Ectodermal cell (in vitro differentiated cells): Measurements from ENCODE around the gene NSUN3.

ENCODE experiments used
- H3K27ac ChIP-seq: 2 replicates; pipeline ENCODE4 v1.7.0; 2013; ENCODE audit warnings: mild to moderate bottlenecking, low read depth, low read length; ENCODE audit not compliant: insufficient read depth, poor library complexity, severe bottlenecking
- H3K27me3 ChIP-seq: 2 replicates; pipeline ENCODE4 v1.7.0; 2013; ENCODE audit warnings: mild to moderate bottlenecking, low read length; ENCODE audit not compliant: insufficient read depth, control insufficient read depth, poor library complexity, severe bottlenecking
- H3K36me3 ChIP-seq: one replicate; pipeline ENCODE4 v1.7.0; 2013; ENCODE audit warnings: low read length; ENCODE audit not compliant: control insufficient read depth, insufficient read depth
- H3K4me1 ChIP-seq: one replicate; pipeline ENCODE4 v1.7.0; 2013; ENCODE audit warnings: low read length; ENCODE audit not compliant: control insufficient read depth, insufficient read depth
- H3K4me3 ChIP-seq: 2 replicates; pipeline ENCODE4 v1.7.0; 2013; ENCODE audit warnings: low read depth, low read length, control low read depth; ENCODE audit not compliant: insufficient read depth
- H3K9me3 ChIP-seq: 2 replicates; pipeline ENCODE4 v1.7.0; 2013; ENCODE audit warnings: mild to moderate bottlenecking, low read length, moderate library complexity; ENCODE audit not compliant: control insufficient read depth
- WGBS, 2 experiments: methylation state at CpG; one replicate each; pipeline ENCODE4 v1.1.7; 2013; ENCODE audit warnings: missing lambda C conversion rate in 2 of 2; 5-methylcytosine and 5-hydroxymethylcytosine counted together

Gene NSUN3

GRCh38 chr3:94117729-94118128, 54.9 kb downstream of the NSUN3 start:
- WGBS, 2 experiments: 96 to 100% methylated on average over 2 of the region's 2 CpGs
- H3K4me3 ChIP-seq: no peak overlapping the region
- no peaks in the 10 kb centered on the region for H3K4me1 ChIP-seq
- H3K36me3 ChIP-seq: no peaks in the 10 kb centered on the region
- no peaks in the 10 kb centered on the region for H3K9me3 ChIP-seq
- H3K27me3 ChIP-seq: no peaks in the 10 kb centered on the region
- no peak overlapping the region for H3K27ac ChIP-seq

- WGBS, 2 experiments: 93 to 100% methylated on average over 2 of the region's 2 CpGs
- Histone ChIP-seq H3K27ac (no peak overlapping the region), H3K36me3 (no peaks in the 10 kb centered on the region), H3K27me3 (no peaks in the 10 kb centered on the region), H3K4me1 (no peaks in the 10 kb centered on the region), H3K9me3 (no peaks in the 10 kb centered on the region), H3K4me3 (no peak overlapping the region)
Observed at GRCh38 chr3:94118390-94118789, 55.5 kb downstream of the NSUN3 start.

GRCh38 chr3:94121161-94121560, 58.3 kb downstream of the NSUN3 start:
- Histone ChIP-seq H3K4me1 (no peaks in the 10 kb centered on the region), H3K4me3 (no peak overlapping the region), H3K27ac (no peak overlapping the region), H3K36me3 (no peaks in the 10 kb centered on the region), H3K27me3 (no peaks in the 10 kb centered on the region), H3K9me3 (no peaks in the 10 kb centered on the region)
- WGBS, 2 experiments: 28 to 33% methylated on average over 1 of the region's 2 CpGs

GRCh38 chr3:94127115-94127514, 64.3 kb downstream of the NSUN3 start:
- no peak overlapping the region for H3K4me3 ChIP-seq
- no peaks in the 10 kb centered on the region for H3K9me3 ChIP-seq
- no peaks in the 10 kb centered on the region for H3K4me1 ChIP-seq
- no peaks in the 10 kb centered on the region for H3K36me3 ChIP-seq
- 89 to 100% methylated on average over 2 of the region's 2 CpGs for WGBS, 2 experiments
- no peak overlapping the region for H3K27ac ChIP-seq
- no peaks in the 10 kb centered on the region for H3K27me3 ChIP-seq

- 85 to 92% methylated on average over 1 to 2 of the region's 2 CpGs for WGBS, 2 experiments
- no peaks in the 10 kb centered on the region for H3K27me3 ChIP-seq
- no peak overlapping the region for H3K4me3 ChIP-seq
- no peak overlapping the region for H3K27ac ChIP-seq
- no peaks in the 10 kb centered on the region for H3K9me3 ChIP-seq
- no peaks in the 10 kb centered on the region for H3K4me1 ChIP-seq
- no peaks in the 10 kb centered on the region for H3K36me3 ChIP-seq
Observed at GRCh38 chr3:94130690-94131089, 67.8 kb downstream of the NSUN3 start.

GRCh38 chr3:94132777-94133176, 69.9 kb downstream of the NSUN3 start:
- 7 to 13% methylated on average over 1 of the region's 1 CpG for WGBS, 2 experiments
- Histone ChIP-seq H3K9me3 (no peaks in the 10 kb centered on the region), H3K4me1 (no peaks in the 10 kb centered on the region), H3K27ac (no peak overlapping the region), H3K4me3 (no peak overlapping the region), H3K27me3 (no peaks in the 10 kb centered on the region), H3K36me3 (no peaks in the 10 kb centered on the region)

GRCh38 chr3:94136133-94136532, 73.3 kb downstream of the NSUN3 start:
- Histone ChIP-seq H3K27ac (no peak overlapping the region), H3K27me3 (no peaks in the 10 kb centered on the region), H3K9me3 (no peaks in the 10 kb centered on the region), H3K36me3 (no peaks in the 10 kb centered on the region), H3K4me1 (no peaks in the 10 kb centered on the region), H3K4me3 (no peak overlapping the region)
- WGBS, 2 experiments: 96 to 100% methylated on average over 1 of the region's 1 CpG

- Histone ChIP-seq H3K4me3 (no peak overlapping the region), H3K9me3 (no peaks in the 10 kb centered on the region), H3K36me3 (no peaks in the 10 kb centered on the region), H3K4me1 (no peaks in the 10 kb centered on the region), H3K27ac (no peak overlapping the region), H3K27me3 (no peaks in the 10 kb centered on the region)
- WGBS, 2 experiments: 91 to 92% methylated on average over 5 of the region's 6 CpGs
Observed at GRCh38 chr3:94137377-94137776, 74.5 kb downstream of the NSUN3 start.

GRCh38 chr3:94146455-94146854, 83.6 kb downstream of the NSUN3 start:
- Histone ChIP-seq H3K4me3 (no peak overlapping the region), H3K27me3 (no peaks in the 10 kb centered on the region), H3K9me3 (no peaks in the 10 kb centered on the region), H3K36me3 (no peaks in the 10 kb centered on the region), H3K4me1 (no peaks in the 10 kb centered on the region), H3K27ac (no peak overlapping the region)
- WGBS, 2 experiments: 83 to 84% methylated on average over 3 of the region's 4 CpGs

GRCh38 chr3:94147012-94147411, 84.2 kb downstream of the NSUN3 start:
- H3K4me3 ChIP-seq: no peak overlapping the region
- H3K27me3 ChIP-seq: no peaks in the 10 kb centered on the region
- no peak overlapping the region for H3K27ac ChIP-seq
- no peaks in the 10 kb centered on the region for H3K9me3 ChIP-seq
- no peaks in the 10 kb centered on the region for H3K4me1 ChIP-seq
- WGBS, 2 experiments: 78 to 88% methylated on average over 3 of the region's 3 CpGs
- H3K36me3 ChIP-seq: no peaks in the 10 kb centered on the region

- 84 to 87% methylated on average over 2 of the region's 2 CpGs for WGBS, 2 experiments
- Histone ChIP-seq H3K9me3 (no peaks in the 10 kb centered on the region), H3K36me3 (no peaks in the 10 kb centered on the region), H3K4me1 (no peaks in the 10 kb centered on the region), H3K27ac (no peak overlapping the region), H3K27me3 (no peaks in the 10 kb centered on the region), H3K4me3 (no peak overlapping the region)
Observed at GRCh38 chr3:94150113-94150512, 87.3 kb downstream of the NSUN3 start.
